Mucosa of gallbladder (tissue), 1 donor: Measurements from ENCODE around the gene APBA1. TPM values are rescaled to one million over a fixed set of nuclear protein-coding genes. Genes with fewer than 3 reads are reported as not detected.

Experiments
- DNase-seq: peaks from one replicate; pipeline ENCODE4 v3.0.0-alpha.2; 2020; ENCODE audit warnings: low spot score
- total RNA-seq: library from RNA; stranded (reverse); gene quantifications from one replicate; pipeline ENCODE4 v1.2.1, GENCODE V29; 2021
- donor health status: DM: no; HTN: no; CAD: no.

Gene APBA1
- total RNA-seq: 10.7 TPM

DNA sequence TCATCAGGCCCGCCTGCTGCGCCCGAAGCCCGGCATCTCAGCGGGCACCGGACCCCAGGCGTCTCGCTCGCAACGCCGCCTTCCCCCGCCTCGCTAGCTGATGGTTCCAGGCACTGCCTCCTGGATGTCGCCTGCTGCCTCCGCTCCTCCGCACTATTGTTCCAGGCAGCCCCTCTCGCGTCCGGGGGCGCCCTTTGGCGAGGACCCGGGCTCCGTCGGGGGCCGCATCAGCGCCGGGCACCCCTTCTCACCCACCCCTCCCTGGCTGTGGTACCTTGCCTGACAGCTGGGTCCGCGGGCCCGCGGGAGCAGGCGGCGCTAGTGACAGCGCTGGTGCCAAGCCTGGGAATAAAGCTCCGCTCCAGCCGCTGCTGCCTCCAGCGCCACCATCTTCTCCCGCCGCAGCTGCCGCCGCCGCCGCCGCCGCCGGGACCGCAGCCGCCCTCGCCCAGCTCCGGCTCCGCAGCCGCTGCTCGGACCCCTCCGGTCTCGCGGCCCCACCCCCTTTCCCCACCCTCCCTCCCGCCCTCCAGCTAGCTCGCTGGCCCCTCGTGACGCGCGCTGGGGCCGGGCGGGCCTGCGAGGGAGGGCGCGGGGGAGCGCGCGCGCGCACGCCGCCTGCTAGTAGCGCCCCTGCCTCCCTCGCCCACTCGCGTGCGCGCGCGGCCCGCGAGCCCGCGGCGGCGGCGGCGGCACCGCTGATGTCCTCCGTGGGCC, at the start of gene APBA1:
Gene APBA1, minus strand, starts transcription at position 493 of the 717 bp plus-strand sequence.
- DNase-seq: peak; percentile 65

DNA sequence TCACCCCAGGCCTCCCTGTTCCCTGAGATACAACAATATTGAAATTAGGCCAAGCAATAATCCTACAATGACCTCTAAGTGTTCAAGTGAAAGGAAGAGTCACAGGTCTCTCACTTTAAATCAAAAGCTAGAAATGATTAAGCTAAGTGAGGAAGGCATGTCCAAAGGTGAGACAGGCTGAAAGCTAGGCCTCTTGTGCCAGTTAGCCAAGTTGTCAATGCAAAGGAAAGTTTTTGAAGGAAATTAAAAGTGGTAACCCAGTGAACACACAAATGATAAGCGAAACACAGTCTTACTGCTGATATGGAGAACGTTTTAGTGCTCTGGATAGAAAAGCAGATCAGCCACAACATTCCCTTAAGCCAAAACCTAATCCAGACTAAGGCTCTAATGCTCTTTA, 47.8 kb upstream of the APBA1 start:
- DNase-seq: peak; percentile 12

DNA sequence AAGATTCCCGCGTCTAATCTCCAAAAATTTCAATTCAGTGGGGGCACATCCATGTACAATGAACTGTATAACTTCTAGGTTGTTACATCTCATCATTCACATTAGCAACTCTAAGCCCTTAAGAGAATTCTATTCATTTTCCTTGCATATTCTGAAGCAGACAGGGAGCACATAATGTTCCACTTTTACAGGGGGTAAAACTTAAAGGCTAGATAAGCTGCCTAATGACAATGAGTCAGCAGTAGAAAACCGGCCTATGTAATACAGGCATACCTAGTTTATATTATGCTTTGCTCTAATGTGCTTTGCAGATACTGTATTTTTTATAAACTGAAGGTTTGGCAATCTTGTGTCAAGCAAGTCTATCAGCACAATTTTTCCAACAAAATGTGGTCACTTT, 47.2 kb upstream of the APBA1 start:
- no peak for DNase-seq

GRCh38 chr9:69718218-69718617, 46.0 kb upstream of the APBA1 start:
- DNase-seq: no peak

DNA sequence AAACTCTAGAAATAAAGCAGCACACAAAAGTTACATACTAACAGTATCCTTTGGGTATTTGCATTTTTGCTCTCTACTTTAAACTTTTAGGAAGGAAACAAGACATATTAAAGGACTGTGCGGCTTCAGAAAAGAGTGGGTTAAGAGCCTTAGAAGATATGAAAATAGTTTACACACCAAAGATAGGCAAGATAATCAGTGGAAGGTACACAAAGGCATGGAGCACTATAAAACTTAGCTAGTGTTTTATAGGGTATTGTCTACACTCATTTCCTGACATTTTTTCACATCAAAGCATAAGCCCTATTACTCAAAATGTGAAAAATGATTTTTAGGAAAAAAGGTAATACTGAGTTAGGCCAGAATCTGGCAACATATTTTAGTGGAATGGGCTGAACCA, 43.7 kb upstream of the APBA1 start:
- no peak for DNase-seq

DNA sequence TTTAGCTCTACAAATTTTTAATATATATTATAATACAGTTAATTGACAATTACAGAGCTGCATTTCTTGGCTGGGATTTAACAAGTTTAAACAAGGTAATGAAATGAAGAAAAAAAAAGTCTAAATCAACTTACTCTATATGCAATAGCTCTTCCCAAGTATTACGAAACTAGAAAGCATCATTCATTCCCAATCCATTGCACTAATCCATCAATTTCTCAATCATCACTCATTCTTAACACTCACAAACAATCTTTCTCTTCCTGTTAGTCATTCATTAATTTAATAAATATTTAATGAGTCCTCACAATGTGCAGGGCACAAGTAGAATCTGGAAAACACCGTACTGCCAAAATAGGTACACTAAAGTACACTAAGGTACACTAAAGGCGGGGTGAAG, 42.9 kb upstream of the APBA1 start:
- no peak for DNase-seq

DNA sequence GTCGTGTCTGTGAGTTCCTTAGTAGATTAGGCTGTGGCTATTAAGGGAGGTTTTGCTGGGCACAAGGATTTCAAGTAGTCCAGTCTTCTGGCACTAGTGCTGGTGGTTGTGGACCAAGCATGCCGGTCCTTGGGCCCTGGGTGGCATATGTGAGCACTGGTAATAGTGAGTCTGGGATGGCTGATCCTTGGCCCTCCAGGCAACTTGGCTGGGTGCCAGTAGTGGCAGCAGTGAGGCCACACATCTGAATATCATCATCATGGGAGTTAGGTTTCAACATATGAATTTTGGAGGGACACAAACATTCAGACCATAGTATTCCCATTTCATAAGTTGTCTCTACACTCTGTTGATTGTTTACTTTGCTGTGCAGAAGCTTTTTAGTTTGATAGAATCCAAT, 25.3 kb upstream of the APBA1 start:
- no peak for DNase-seq

- no peak for DNase-seq
These were observed 24.6 kb upstream of the APBA1 start for GRCh38 chr9:69696802-69697201.

DNA sequence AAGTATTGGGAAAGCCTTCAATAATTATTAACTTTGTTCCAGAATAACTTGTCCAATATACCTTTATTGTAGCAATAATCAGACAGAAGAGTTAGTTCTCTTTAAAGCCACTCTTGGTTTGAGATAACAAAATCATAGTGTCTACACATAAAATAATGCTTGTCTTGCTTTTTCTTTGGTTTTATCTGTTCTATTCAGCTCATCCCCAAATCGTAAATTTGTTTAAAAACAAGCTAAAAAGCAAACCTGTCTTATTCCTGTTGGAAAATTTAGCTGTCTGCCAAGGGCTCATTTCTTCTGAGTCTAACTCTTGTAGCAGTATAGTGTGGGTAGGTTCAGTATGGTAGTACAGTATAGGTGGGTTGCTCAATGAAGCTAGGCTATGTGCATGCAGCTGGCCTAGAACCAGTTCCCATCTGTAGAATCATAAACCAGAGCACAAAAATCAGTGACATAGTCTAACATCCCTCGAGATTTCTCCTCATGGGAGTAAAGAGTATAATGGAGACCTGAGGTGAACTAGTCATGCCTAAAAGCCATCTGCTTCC, 17.9 kb upstream of the APBA1 start:
- DNase-seq: no peak

DNA sequence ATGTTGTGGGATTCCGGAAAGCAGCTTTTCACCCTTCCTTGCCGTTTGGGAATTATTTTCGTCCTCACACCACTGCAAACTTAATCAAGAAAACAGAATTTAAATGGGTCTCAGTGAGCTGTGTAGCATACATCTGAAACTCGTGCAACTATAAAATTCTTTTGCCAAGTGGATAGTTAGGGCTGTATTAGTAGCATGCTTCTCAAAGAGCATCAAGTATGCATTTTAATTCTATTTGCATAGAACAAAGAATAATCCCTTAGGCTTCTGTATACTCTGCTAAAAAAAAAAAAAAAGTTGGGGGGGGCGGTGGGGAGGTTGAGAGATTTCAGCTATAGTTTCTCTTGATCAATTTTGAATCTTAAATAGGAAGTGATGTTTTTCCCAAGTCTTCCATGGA, 11.8 kb upstream of the APBA1 start:
- DNase-seq: no peak

GRCh38 chr9:69678843-69679538, 6.8 kb upstream of the APBA1 start:
- DNase-seq: no peak

GRCh38 chr9:69677931-69678330, 5.8 kb upstream of the APBA1 start:
- DNase-seq: no peak

- DNase-seq: no peak
These were observed 3.4 kb upstream of the APBA1 start for GRCh38 chr9:69675563-69675962.

DNA sequence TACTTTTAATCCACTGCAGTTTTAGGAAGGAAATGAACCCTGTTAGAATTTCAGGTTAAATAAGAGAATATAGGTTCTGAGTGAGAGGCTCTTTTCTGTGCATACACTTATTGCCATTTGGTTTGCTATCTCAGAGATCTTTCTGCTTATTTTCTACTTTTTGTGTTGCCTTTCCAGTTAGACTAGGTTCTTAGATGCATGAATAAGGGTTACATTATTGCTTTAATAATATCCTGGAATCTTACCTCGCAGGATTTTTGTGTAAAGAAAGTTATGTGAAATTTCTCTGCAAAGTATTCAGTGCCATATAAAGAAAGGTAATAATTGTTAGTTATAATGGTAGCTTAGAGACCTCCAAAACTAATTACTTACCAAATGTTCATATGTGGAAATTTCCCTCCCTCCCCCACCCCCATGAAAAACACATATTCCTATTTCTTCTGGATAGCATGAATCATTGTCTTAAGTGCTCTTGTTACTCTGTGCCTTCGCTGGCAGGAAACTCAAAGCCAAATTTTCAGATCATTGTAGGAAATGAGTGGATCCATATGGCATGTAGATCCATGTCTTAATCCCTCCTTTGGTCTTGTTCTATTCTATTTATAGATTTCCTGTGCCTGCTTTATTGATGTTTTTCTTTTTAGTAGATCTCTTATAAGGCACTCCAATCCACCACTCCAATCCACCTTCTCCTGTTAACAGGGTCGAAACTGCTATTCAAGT, 2.7 kb upstream of the APBA1 start:
- DNase-seq: no peak

DNA sequence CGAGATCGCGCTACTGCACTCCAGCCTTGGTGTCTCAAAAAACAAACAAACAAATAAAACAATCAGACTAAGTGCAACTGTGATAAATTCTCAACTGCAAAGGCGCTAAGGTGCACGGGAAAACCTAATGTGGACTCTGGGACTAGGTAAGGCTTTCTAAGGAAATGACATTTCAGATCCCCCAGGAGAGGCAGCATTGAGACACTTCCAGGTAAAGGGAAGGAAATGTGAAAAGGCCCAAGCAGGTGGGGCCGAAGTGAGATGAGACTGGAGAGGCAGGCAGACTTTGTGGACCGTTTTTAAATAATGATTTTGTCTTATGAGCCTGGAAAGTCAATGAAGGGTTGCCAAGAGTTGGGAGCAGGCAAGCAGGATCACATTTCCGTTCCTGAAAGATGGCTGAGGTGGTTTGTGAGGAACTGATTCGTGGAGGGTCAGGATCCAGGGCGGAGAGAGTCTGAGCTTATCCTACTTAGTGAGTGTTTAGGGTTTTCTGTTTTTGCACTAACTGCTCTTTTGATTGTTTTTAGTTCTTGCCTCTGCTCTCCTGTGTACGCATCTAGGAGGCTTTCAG, 2.0 kb upstream of the APBA1 start:
- DNase-seq: no peak

GRCh38 chr9:69673311-69673640, 1.1 kb upstream of the APBA1 start:
- no peak for DNase-seq

- DNase-seq: peak; percentile 78
These were observed 582 bp upstream of the APBA1 start for GRCh38 chr9:69672596-69673310.

- peak; percentile 29 for DNase-seq
These were observed 776 bp downstream of the APBA1 start for GRCh38 chr9:69671311-69671878.

DNA sequence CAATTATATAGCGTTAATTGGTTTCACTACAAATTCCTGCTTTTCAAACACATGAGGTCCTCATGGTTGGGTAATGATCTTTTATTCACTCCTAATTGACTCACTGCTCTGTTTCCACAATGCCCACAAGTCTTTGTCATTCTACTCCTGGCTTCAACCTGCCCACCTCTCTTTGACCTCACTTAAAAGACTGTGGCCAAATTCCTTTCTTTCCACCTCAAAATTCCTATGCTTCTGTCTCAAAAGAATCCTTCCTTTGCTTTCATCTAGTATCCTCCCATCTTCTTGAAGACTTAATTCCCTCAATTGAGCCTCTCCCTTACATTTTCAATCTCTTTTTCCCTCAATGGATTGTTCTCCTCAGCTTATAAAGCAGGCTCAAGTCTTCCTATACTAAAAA, 4.9 kb downstream of the APBA1 start:
- DNase-seq: no peak

GRCh38 chr9:69660304-69660703, 11.9 kb downstream of the APBA1 start:
- DNase-seq: no peak

DNA sequence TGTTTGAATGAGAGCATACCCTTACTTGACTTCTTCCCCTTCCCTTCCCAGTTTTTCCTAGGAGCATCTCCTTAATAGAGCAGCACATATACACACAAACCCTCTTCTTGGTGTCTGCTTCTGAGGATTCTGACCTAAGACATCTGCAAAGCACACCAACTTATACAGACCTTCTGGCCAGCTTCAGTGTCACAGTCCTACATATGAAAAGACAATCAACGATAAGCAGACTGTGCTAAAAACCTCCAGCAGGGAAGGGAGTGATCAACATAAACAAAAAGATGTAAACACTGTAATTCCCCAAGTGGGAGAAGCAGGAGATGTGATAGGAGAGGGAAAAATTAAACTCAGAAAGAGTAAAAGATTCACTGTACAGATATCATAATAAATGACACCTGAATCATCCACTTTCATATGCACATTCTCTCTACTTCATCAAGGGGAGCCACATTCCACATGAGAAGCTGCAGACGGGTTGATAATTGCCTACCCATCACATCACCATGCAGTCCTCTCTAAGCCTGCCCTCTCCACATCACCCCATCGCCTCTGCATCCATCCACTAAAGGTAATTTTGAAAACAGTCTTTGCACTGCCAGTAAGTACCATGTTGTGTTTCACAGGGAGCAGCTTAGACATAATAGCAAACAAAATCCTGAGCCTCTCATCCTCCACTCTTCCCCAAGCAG, 13.0 kb downstream of the APBA1 start:
- no peak for DNase-seq
